GM12878 (cell line): ENCODE data around the gene CCR8. TPM values are rescaled to one million over a fixed set of nuclear protein-coding genes. Genes with fewer than 3 reads are reported as not detected.
A peak's percentile ranks its signal among the peaks of the same experiment; 100 is the strongest.

Experiments used
- ATAC-seq: fragments of 200-7000 bp; cut with Tn5 transposase; 3 replicates; pipeline ENCODE4 v1.9.1; 2020; ENCODE audit warnings: mild to moderate bottlenecking, moderate library complexity
- BruUV-seq: library from RNA; stranded (reverse); fragments of 400-500 nt; replicated peaks from 2 replicates; lab custom pipeline; 2021; lab: Mats Ljungman, UMichigan
- CTCF ChIA-PET: fragments of 300-600 bp; sonication (Branson Sonifier 250); formaldehyde crosslinking; extraction: SDS; loops from one replicate; lab custom pipeline; 2021; ENCODE audit warnings: inconsistent platforms; lab: Yijun Ruan, JAX
- POLR2A ChIA-PET: fragments of 350-600 bp; formaldehyde crosslinking; extraction: SDS; loops from one replicate; lab custom pipeline; 2021; ENCODE audit warnings: inconsistent platforms; lab: Charles Lee
- RAD21 ChIA-PET: fragments of 300-600 bp; sonication (Branson Sonifier 250); formaldehyde crosslinking; loops from one replicate; lab custom pipeline; 2023; ENCODE audit warnings: antibody characterized with exemption; ENCODE audit not compliant: unreplicated experiment; lab: Charles Lee
- SMC1A ChIA-PET: fragments of 300-600 bp; sonication (Branson Sonifier 250); formaldehyde crosslinking; loops from one replicate; lab custom pipeline; 2023; ENCODE audit not compliant: unreplicated experiment, uncharacterized antibody; lab: Charles Lee
- DNase-seq: peaks from one replicate; pipeline ENCODE4 v3.0.0-alpha.2; 2011; ENCODE audit warnings: low read depth, low spot score
- FAIRE-seq: peaks from 3 replicates; lab custom pipeline; 2011; peaks lifted over from hg19 to GRCh38; lab: Jason Lieb, UNC
- H2AFZ ChIP-seq: 2 replicates; pipeline ENCODE4 v1.6.0; 2011; ENCODE audit warnings: low read depth, low read length, control low read depth; ENCODE audit not compliant: control insufficient read depth
- H3K27ac ChIP-seq: 2 replicates; pipeline ENCODE4 v1.5.1; 2011; ENCODE audit warnings: control low read depth; ENCODE audit not compliant: control insufficient read depth, insufficient read depth
- H3K27me3 ChIP-seq, 2 experiments: replicated peaks in 1 of 2; 2 replicates each; pipeline versions ENCODE4 v1.6.0 to v1.6.1; 2011; ENCODE audit warnings: low read length in 1 of 2; ENCODE audit not compliant: control insufficient read depth in 2 of 2, insufficient read depth in 2 of 2
- H3K36me3 ChIP-seq, 2 experiments: 2 replicates each; pipeline ENCODE4 v1.5.1; 2011; ENCODE audit warnings: low read length in 1 of 2; ENCODE audit not compliant: control insufficient read depth in 2 of 2, insufficient read depth in 2 of 2
- H3K4me1 ChIP-seq: 2 replicates; pipeline ENCODE4 v1.6.1; 2011; ENCODE audit warnings: mild to moderate bottlenecking, low read length, moderate library complexity, mixed read lengths; ENCODE audit not compliant: control insufficient read depth, insufficient read depth
- H3K4me2 ChIP-seq: 2 replicates; pipeline ENCODE4 v1.6.0; 2011; ENCODE audit warnings: control low read depth; ENCODE audit not compliant: control insufficient read depth, insufficient read depth
- H3K4me3 ChIP-seq: fragments of 200-600 bp; sonication (generic); 2 replicates; pipeline ENCODE4 v1.5.1; 2016
- H3K79me2 ChIP-seq: 2 replicates; pipeline ENCODE4 v1.6.0; 2011; ENCODE audit warnings: low read length; ENCODE audit not compliant: control insufficient read depth, insufficient read depth
- H3K9ac ChIP-seq: 2 replicates; pipeline ENCODE4 v1.8.0; 2011; ENCODE audit warnings: low read length, control low read depth, mixed read lengths; ENCODE audit not compliant: control insufficient read depth, insufficient read depth
- H3K9me3 ChIP-seq: replicated peaks from 3 replicates; pipeline ENCODE4 v1.5.1; 2011; ENCODE audit warnings: mild to moderate bottlenecking, low read length; ENCODE audit not compliant: control insufficient read depth, insufficient read depth
- H4K20me1 ChIP-seq: 2 replicates; pipeline ENCODE4 v1.6.0; 2011; ENCODE audit not compliant: control insufficient read depth, insufficient read depth
- CHD4 ChIP-seq: fragments of 200-600 bp; sonication (generic); IDR thresholded peaks from 2 replicates; pipeline ENCODE4 v1.6.1; 2016; ENCODE audit warnings: mild to moderate bottlenecking
- EZH2 ChIP-seq: IDR thresholded peaks from 2 replicates; pipeline ENCODE4 v1.6.1; 2012; ENCODE audit warnings: low read depth, mild to moderate bottlenecking, control low read depth, inconsistent platforms, low read length, borderline replicate concordance; ENCODE audit not compliant: control insufficient read depth
- FOXK2 ChIP-seq: fragments of 450-650 bp; IDR thresholded peaks from 2 replicates; pipeline ENCODE4 v1.6.1; 2017; ENCODE audit warnings: mild to moderate bottlenecking, moderate library complexity
- GABPA ChIP-seq: IDR thresholded peaks from 2 replicates; pipeline ENCODE4 v1.6.1; 2014; ENCODE audit warnings: antibody characterized with exemption, low read depth, mild to moderate bottlenecking, inconsistent platforms
- JUNB ChIP-seq: IDR thresholded peaks from 2 replicates; pipeline ENCODE4 v1.6.1; 2016; ENCODE audit warnings: antibody characterized with exemption, mild to moderate bottlenecking
- KAT2A ChIP-seq: conservative IDR thresholded peaks from 2 replicates; pipeline ENCODE4 v1.6.1; 2011; ENCODE audit warnings: low read depth, low read length; ENCODE audit not compliant: control insufficient read depth
- NFYA ChIP-seq: IDR thresholded peaks from 2 replicates; pipeline ENCODE4 v1.6.1; 2011; ENCODE audit warnings: low read depth, mild to moderate bottlenecking, low read length, improper control_type of control experiment, borderline replicate concordance
- PAX5 ChIP-seq: IDR thresholded peaks from 2 replicates; pipeline ENCODE4 v1.6.1; 2011; ENCODE audit warnings: low read depth, low read length, borderline replicate concordance
- SIX5 ChIP-seq: IDR thresholded peaks from 2 replicates; pipeline ENCODE4 v1.6.1; 2011; ENCODE audit warnings: mild to moderate bottlenecking, low read depth, low read length, moderate library complexity; ENCODE audit not compliant: severe bottlenecking
- STAT3 ChIP-seq: IDR thresholded peaks from 2 replicates; pipeline ENCODE4 v1.6.1; 2011; ENCODE audit warnings: low read depth, low read length, improper control_type of control experiment
- TCF12 ChIP-seq: IDR thresholded peaks from 2 replicates; pipeline ENCODE4 v1.6.1; 2011; ENCODE audit warnings: low read depth, mild to moderate bottlenecking, low read length
- WGBS: methylation state at CpG from one replicate; pipeline ENCODE4 v1.1.6; 2016; ENCODE audit warnings: low lambda C conversion rate; ENCODE audit not compliant: insufficient replicate concordance, insufficient coverage; ENCODE audit errors: missing lambda C conversion rate; 5-methylcytosine and 5-hydroxymethylcytosine counted together
- in situ Hi-C: fragments of 300-500 bp; cut with MboI; formaldehyde crosslinking; loops from 9 replicates; pipeline ENCODE4 v1.14.3; 2018; ENCODE audit warnings: mixed read lengths
- intact Hi-C: fragments of 100-400 bp; cut with micrococcal nuclease; formaldehyde crosslinking; loops from one replicate; pipeline ENCODE4 v1.14.2; 2022; ENCODE audit not compliant: unreplicated experiment
- polyA plus RNA-seq, 11 experiments: library from polyadenylated mRNA; depleted of rRNA in 4 of 11; unstranded in 6 of 11; stranded (reverse) in 5 of 11; fragments of >200 nt; fragmentation: Nextera tagmentation in 4 of 11; fragmentation: Illumina TruSeq in 1 of 11; extraction: Ambion mirVana in 4 of 11; extraction: Trizol in 1 of 11; gene quantifications; 1 replicate in 1 of 11; 2 replicates in 10 of 11; pipeline versions ENCODE4 v1.2.1 to v1.2.3, GENCODE V29; 2011 to 2016; ENCODE audit warnings: inconsistent platforms in 2 of 11, missing spikeins in 2 of 11, low read depth in 1 of 11
- total RNA-seq, 4 experiments: library from RNA; depleted of rRNA in 3 of 4; stranded (reverse); fragments of >200 nt in 3 of 4; fragmentation: Illumina TruSeq in 1 of 4; extraction: Trizol in 1 of 4; gene quantifications; 2 replicates each; pipeline versions ENCODE4 v1.2.1 to v1.2.3, GENCODE V29; 2013 to 2021
- TF ChIP-seq, protein P1 (sequence below): IDR thresholded peaks from 2 replicates; pipeline ENCODE4 v1.6.1; 2012; ENCODE audit warnings: low read depth, low read length, improper control_type of control experiment
- TF ChIP-seq, protein P2 (sequence below): IDR thresholded peaks from 2 replicates; pipeline ENCODE4 v1.6.1; 2011; ENCODE audit warnings: mild to moderate bottlenecking, low read depth, low read length, moderate library complexity; ENCODE audit not compliant: insufficient replicate concordance
- TF ChIP-seq, protein P3 (sequence below): IDR thresholded peaks from 2 replicates; pipeline ENCODE4 v1.6.1; 2011; ENCODE audit warnings: borderline replicate concordance, low read depth, mild to moderate bottlenecking, moderate library complexity, mixed read lengths, low read length; ENCODE audit not compliant: insufficient read depth; ENCODE audit errors: extremely low read length
- TF ChIP-seq, protein P4 (sequence below): fragments of 150-350 bp; IDR thresholded peaks from 2 replicates; pipeline ENCODE4 v1.6.1; 2016; ENCODE audit warnings: low read depth, low read length

CCR8 gene
- total and polyA plus RNA-seq, 10 of the 15 experiments (the other 5 are each of a cell fraction or from before 2014, with no cell fraction given): 5.2 to 28.8 (median 15.6) TPM

DNA sequence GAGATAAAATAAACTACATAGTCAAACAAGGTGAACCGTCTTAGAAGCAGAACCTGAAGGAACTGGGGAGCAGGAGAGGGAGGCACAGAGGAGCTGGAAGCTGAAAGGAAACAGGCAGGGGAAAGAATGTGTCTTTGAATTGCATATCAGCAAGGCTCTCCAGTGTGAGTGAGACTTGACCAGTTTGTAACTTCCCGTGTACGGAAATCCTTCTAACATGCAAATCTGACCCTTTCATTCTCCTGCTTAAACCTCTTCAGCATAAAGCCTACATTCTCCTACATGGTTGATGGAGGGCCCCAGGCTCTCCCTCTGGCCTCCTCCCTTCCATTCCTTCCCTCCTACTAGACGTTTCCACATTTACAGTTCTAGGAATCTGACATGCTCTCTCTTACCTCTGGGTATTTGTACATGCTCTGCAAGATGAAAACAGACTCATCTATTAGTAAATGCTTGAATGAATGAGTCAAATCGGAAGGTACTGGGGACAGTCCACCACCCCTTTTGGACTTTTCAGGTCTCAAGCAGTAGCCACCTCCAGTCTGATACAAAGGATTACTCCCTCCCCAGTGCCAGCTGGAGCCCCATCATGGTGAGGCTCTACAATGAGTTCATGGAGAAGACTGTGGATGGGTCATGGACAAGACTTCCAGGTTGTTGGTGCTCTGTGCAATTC lies 47.6 kb downstream of the CCR8 start:
- FAIRE-seq: no peak
- Histone ChIP-seq H3K4me3 (no peak overlapping the region), H4K20me1 (no peaks in the 10 kb centered on the region), H3K9ac (no peak overlapping the region; the same call in 1 of the 2 replicates), H3K27ac (peak overlapping the region; percentile 37; the same call in 1 of the 2 replicates), H3K27me3 (no peaks in the 10 kb centered on the region), H3K79me2 (no peaks in the 10 kb centered on the region), H3K4me2 (peak overlapping the region; percentile 44), H3K36me3 (no peaks in the 10 kb centered on the region), H3K4me1 (peaks cover 14% of the 10 kb centered on the region), H2AFZ (peak overlapping the region; percentile 65), H3K9me3 (no peaks in the 10 kb centered on the region)
- in situ Hi-C loops (no loop called here), intact Hi-C loops (loop anchor here (5.0 kb wide), 1 partner anchor 170 kb away; no protein-coding TSS in a partner anchor)
- no peak for DNase-seq
- no TSS peak for BruUV-seq
- SMC1A ChIA-PET: interaction anchor here (0.5 to 7.4 kb wide), 14 partner anchors 14 to 199 kb away, joined by 3 to 234 read pairs (median 4); partner anchors contain the start of gene XIRP1
- ATAC-seq: peak; percentile 66
- CTCF ChIA-PET: interaction anchor here (0.7 to 7.2 kb wide), 12 partner anchors 9 to 731 kb away, joined by 3 to 323 read pairs (median 6); partner anchors contain the start of gene XIRP1
- WGBS: 2% methylated on average over 5 of the region's 5 CpGs
- RAD21 ChIA-PET: interaction anchor here (1.0 to 9.6 kb wide), 7 partner anchors 16 to 186 kb away, joined by 4 to 232 read pairs (median 5); partner anchors contain the start of genes CCR8 and XIRP1
- POLR2A ChIA-PET: interaction anchor here (0.6 to 1.8 kb wide), 8 partner anchors 30 to 89 kb away, joined by 3 to 7 read pairs (median 4); partner anchors contain the start of gene CCR8
- TF ChIP-seq, protein P1, sequence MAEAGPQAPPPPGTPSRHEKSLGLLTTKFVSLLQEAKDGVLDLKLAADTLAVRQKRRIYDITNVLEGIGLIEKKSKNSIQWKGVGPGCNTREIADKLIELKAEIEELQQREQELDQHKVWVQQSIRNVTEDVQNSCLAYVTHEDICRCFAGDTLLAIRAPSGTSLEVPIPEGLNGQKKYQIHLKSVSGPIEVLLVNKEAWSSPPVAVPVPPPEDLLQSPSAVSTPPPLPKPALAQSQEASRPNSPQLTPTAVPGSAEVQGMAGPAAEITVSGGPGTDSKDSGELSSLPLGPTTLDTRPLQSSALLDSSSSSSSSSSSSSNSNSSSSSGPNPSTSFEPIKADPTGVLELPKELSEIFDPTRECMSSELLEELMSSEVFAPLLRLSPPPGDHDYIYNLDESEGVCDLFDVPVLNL: no peak
- TF ChIP-seq CHD4 (no peak), GABPA (no peak), TCF12 (no peak), NFYA (no peak), EZH2 (no peak), SIX5 (no peak), STAT3 (no peak), KAT2A (no peak), JUNB (peak; percentile 83), FOXK2 (no peak), PAX5 (no peak)
- TF ChIP-seq, protein P2, sequence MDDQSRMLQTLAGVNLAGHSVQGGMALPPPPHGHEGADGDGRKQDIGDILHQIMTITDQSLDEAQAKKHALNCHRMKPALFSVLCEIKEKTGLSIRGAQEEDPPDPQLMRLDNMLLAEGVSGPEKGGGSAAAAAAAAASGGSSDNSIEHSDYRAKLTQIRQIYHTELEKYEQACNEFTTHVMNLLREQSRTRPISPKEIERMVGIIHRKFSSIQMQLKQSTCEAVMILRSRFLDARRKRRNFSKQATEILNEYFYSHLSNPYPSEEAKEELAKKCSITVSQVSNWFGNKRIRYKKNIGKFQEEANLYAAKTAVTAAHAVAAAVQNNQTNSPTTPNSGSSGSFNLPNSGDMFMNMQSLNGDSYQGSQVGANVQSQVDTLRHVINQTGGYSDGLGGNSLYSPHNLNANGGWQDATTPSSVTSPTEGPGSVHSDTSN: no peak
- TF ChIP-seq, protein P3, sequence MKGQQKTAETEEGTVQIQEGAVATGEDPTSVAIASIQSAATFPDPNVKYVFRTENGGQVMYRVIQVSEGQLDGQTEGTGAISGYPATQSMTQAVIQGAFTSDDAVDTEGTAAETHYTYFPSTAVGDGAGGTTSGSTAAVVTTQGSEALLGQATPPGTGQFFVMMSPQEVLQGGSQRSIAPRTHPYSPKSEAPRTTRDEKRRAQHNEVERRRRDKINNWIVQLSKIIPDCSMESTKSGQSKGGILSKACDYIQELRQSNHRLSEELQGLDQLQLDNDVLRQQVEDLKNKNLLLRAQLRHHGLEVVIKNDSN: no peak
- TF ChIP-seq, protein P4, sequence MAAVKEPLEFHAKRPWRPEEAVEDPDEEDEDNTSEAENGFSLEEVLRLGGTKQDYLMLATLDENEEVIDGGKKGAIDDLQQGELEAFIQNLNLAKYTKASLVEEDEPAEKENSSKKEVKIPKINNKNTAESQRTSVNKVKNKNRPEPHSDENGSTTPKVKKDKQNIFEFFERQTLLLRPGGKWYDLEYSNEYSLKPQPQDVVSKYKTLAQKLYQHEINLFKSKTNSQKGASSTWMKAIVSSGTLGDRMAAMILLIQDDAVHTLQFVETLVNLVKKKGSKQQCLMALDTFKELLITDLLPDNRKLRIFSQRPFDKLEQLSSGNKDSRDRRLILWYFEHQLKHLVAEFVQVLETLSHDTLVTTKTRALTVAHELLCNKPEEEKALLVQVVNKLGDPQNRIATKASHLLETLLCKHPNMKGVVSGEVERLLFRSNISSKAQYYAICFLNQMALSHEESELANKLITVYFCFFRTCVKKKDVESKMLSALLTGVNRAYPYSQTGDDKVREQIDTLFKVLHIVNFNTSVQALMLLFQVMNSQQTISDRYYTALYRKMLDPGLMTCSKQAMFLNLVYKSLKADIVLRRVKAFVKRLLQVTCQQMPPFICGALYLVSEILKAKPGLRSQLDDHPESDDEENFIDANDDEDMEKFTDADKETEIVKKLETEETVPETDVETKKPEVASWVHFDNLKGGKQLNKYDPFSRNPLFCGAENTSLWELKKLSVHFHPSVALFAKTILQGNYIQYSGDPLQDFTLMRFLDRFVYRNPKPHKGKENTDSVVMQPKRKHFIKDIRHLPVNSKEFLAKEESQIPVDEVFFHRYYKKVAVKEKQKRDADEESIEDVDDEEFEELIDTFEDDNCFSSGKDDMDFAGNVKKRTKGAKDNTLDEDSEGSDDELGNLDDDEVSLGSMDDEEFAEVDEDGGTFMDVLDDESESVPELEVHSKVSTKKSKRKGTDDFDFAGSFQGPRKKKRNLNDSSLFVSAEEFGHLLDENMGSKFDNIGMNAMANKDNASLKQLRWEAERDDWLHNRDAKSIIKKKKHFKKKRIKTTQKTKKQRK: no peak
